Natural killer cell (primary cell): Measurements from ENCODE around the gene ENOX2. TPM values are rescaled to one million over a fixed set of nuclear protein-coding genes. Genes with fewer than 3 reads are reported as not detected.

Experiments
- ATAC-seq, 3 donors: fragments of 150-1000 bp in 2 of 3; fragments of 200-7000 bp in 1 of 3; cut with Tn5 transposase; 1 replicate in 1 of 3; 2 replicates in 2 of 3; pipeline ENCODE4 v1.10.0; 2021; ENCODE audit warnings: mild to moderate bottlenecking in 2 of 3, moderate library complexity in 2 of 3
- DNase-seq, 2 donors: peaks; one replicate each; pipeline versions ENCODE4 v3.0.0 to v3.0.0-alpha.2; 2013 to 2021; ENCODE audit warnings: mixed read lengths in 1 of 2
- H3K27ac ChIP-seq: one replicate; pipeline ENCODE4 v1.5.1; 2013; ENCODE audit warnings: mild to moderate bottlenecking, low read length
- H3K27me3 ChIP-seq: one replicate; pipeline ENCODE4 v1.6.1; 2013; ENCODE audit warnings: low read length; ENCODE audit not compliant: control insufficient read depth, insufficient read depth
- H3K36me3 ChIP-seq: one replicate; pipeline ENCODE4 v1.6.1; 2013; ENCODE audit warnings: low read length; ENCODE audit not compliant: control insufficient read depth, insufficient read depth
- H3K4me1 ChIP-seq: one replicate; pipeline ENCODE4 v1.6.1; 2013; ENCODE audit warnings: low read length; ENCODE audit not compliant: control insufficient read depth, insufficient read depth
- H3K4me3 ChIP-seq: one replicate; pipeline ENCODE4 v1.5.1; 2013; ENCODE audit warnings: low read length
- H3K9me3 ChIP-seq: one replicate; pipeline ENCODE4 v1.6.1; 2013; ENCODE audit warnings: low read length; ENCODE audit not compliant: control insufficient read depth, insufficient read depth
- H3K27ac Mint-ChIP-seq, 2 donors: one replicate each; pipeline ENCODE4 v1.8.0; 2022; ENCODE audit warnings: mild to moderate bottlenecking in 2 of 2, mixed read lengths in 2 of 2, moderate library complexity in 1 of 2
- H3K27me3 Mint-ChIP-seq, 2 donors: one replicate each; pipeline ENCODE4 v1.8.0; 2022; ENCODE audit warnings: low read depth in 2 of 2, mixed read lengths in 2 of 2
- H3K36me3 Mint-ChIP-seq: one replicate; pipeline ENCODE4 v1.8.0; 2022; ENCODE audit warnings: mixed read lengths
- H3K4me1 Mint-ChIP-seq, 2 donors: one replicate each; pipeline ENCODE4 v1.8.0; 2022; ENCODE audit warnings: mixed read lengths in 2 of 2
- H3K4me3 Mint-ChIP-seq: one replicate; pipeline ENCODE4 v1.8.0; 2022; ENCODE audit warnings: mild to moderate bottlenecking, moderate library complexity, mixed read lengths
- H3K9me3 Mint-ChIP-seq, 2 donors: one replicate each; pipeline ENCODE4 v1.8.0; 2022; ENCODE audit warnings: mixed read lengths in 2 of 2
- WGBS: methylation state at CpG from one replicate; pipeline ENCODE4 v1.1.7; 2013; ENCODE audit warnings: missing lambda C conversion rate; ENCODE audit not compliant: insufficient coverage; 5-methylcytosine and 5-hydroxymethylcytosine counted together
- intact Hi-C: fragments of 100-400 bp; cut with micrococcal nuclease; formaldehyde crosslinking; loops from one replicate; pipeline ENCODE4 v1.14.2; 2022
- total RNA-seq, 4 donors: library from RNA; stranded (reverse); fragments of 120-200 nt in 1 of 4; gene quantifications; one replicate each; pipeline versions ENCODE4 v1.2.3 to v1.2.4, GENCODE V29; 2013 to 2022
- TF ChIP-seq, protein P1 (sequence below): fragments of 200-600 bp; IDR thresholded peaks from one replicate; pipeline ENCODE4 v1.8.0; 2022; ENCODE audit warnings: antibody characterized with exemption

The ENOX2 gene
- total RNA-seq, 3 donors from 2014 or later (not counting 1 experiment from before 2014, with no cell fraction given), result 9.3 to 14.7 (median 13.3) TPM

DNA sequence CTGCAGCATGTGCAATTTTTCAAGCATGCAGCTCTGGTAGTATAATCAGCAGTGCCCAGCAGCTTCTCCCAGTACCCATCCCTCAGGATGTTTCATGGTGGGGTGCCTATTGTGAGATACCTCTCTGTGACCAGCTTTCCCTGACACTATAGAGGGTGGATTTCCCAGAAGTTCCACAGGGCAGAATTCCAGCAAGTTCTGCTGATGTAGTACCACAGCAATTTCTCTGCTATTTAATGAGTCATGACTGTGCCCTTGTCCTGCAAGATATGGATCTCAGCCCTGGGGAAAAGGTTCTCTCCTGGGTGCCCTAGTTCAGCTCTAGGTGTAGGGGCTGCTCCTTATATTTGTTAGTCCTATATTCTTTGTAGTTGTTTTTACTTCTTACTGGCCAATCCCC, 174.8 kb downstream of the ENOX2 start:
- H3K27ac ChIP-seq, result no peak overlapping the region
- no peaks in the 10 kb centered on the region for H3K4me1 ChIP-seq
- TF ChIP-seq, protein P1, sequence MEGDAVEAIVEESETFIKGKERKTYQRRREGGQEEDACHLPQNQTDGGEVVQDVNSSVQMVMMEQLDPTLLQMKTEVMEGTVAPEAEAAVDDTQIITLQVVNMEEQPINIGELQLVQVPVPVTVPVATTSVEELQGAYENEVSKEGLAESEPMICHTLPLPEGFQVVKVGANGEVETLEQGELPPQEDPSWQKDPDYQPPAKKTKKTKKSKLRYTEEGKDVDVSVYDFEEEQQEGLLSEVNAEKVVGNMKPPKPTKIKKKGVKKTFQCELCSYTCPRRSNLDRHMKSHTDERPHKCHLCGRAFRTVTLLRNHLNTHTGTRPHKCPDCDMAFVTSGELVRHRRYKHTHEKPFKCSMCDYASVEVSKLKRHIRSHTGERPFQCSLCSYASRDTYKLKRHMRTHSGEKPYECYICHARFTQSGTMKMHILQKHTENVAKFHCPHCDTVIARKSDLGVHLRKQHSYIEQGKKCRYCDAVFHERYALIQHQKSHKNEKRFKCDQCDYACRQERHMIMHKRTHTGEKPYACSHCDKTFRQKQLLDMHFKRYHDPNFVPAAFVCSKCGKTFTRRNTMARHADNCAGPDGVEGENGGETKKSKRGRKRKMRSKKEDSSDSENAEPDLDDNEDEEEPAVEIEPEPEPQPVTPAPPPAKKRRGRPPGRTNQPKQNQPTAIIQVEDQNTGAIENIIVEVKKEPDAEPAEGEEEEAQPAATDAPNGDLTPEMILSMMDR, result no peak
- Mint-ChIP-seq H3K27me3 (peaks cover 0 to 9% of the 10 kb centered on the region in 2 donors), H3K36me3 (peaks cover 10% of the 10 kb centered on the region), H3K4me3 (no peak overlapping the region), H3K27ac (no peak overlapping the region), H3K4me1 (no peaks in the 10 kb centered on the region), H3K9me3 (no peaks in the 10 kb centered on the region)
- ATAC-seq (no peak), DNase-seq (no peak)
- H3K36me3 ChIP-seq, result no peaks in the 10 kb centered on the region
- H3K27me3 ChIP-seq, result no peaks in the 10 kb centered on the region
- peaks cover 7% of the 10 kb centered on the region for H3K9me3 ChIP-seq
- intact Hi-C loops, result no loop called here
- no peak overlapping the region for H3K4me3 ChIP-seq

- Histone ChIP-seq H3K4me1 (no peaks in the 10 kb centered on the region), H3K27me3 (no peaks in the 10 kb centered on the region), H3K4me3 (no peak overlapping the region), H3K27ac (no peak overlapping the region), H3K9me3 (peaks cover 7% of the 10 kb centered on the region), H3K36me3 (no peaks in the 10 kb centered on the region)
- no peaks in the 10 kb centered on the region for H3K4me1 Mint-ChIP-seq
- DNase-seq (no peak), ATAC-seq (no peak)
- H3K27me3 Mint-ChIP-seq, result peaks cover 0 to 3% of the 10 kb centered on the region in 2 donors
- WGBS, result 83% methylated on average over 3 of the region's 3 CpGs
- no peak overlapping the region for H3K27ac Mint-ChIP-seq
- peaks cover 5% of the 10 kb centered on the region for H3K36me3 Mint-ChIP-seq
- no peaks in the 10 kb centered on the region for H3K9me3 Mint-ChIP-seq
- H3K4me3 Mint-ChIP-seq, result no peak overlapping the region
- TF ChIP-seq, protein P1, result no peak
- intact Hi-C loops, result no loop called here
These were observed 176.3 kb downstream of the ENOX2 start for GRCh38 chrX:130726661-130727060.

GRCh38 chrX:130725519-130725918, 177.5 kb downstream of the ENOX2 start:
- Histone ChIP-seq H3K36me3 (no peaks in the 10 kb centered on the region), H3K27me3 (no peaks in the 10 kb centered on the region), H3K4me1 (no peaks in the 10 kb centered on the region), H3K4me3 (no peak overlapping the region), H3K9me3 (peaks cover 7% of the 10 kb centered on the region), H3K27ac (no peak overlapping the region)
- peaks cover 0 to 5% of the 10 kb centered on the region in 2 donors for H3K4me1 Mint-ChIP-seq
- H3K36me3 Mint-ChIP-seq, result no peaks in the 10 kb centered on the region
- H3K9me3 Mint-ChIP-seq, result no peaks in the 10 kb centered on the region
- ATAC-seq (no peak), DNase-seq (no peak)
- WGBS, result 100% methylated on average over 1 of the region's 1 CpG
- TF ChIP-seq, protein P1, result no peak
- intact Hi-C loops, result no loop called here
- no peak overlapping the region for H3K4me3 Mint-ChIP-seq
- no peaks in the 10 kb centered on the region for H3K27me3 Mint-ChIP-seq
- H3K27ac Mint-ChIP-seq, result no peak overlapping the region

DNA sequence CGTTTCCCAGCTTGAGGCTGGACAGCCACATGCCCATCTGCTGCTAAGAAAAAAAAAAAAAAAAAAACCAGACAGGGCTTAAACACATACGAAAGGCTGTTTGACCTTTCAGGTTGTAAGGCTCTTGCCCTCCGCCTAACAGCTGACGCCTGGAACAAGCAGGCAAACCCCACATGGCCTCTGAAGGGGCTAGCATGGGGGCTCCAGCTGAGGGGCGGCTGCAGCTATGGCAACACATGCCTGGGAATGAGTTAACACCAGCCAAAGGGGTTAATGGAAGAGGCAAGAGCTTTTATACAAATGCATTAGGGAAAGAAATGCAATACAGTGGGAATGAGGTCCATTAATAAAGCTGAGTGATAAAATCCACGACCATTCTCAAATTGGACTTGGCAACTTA, 183.6 kb downstream of the ENOX2 start:
- no peak for DNase-seq
- Mint-ChIP-seq H3K27ac (no peak overlapping the region), H3K36me3 (no peaks in the 10 kb centered on the region), H3K4me3 (no peak overlapping the region), H3K9me3 (no peaks in the 10 kb centered on the region), H3K27me3 (no peaks in the 10 kb centered on the region), H3K4me1 (peaks cover 0 to 5% of the 10 kb centered on the region in 2 donors)
- ATAC-seq, result no peak
- H3K9me3 ChIP-seq, result no peaks in the 10 kb centered on the region
- H3K4me3 ChIP-seq, result no peak overlapping the region
- 95% methylated on average over 5 of the region's 6 CpGs for WGBS
- TF ChIP-seq, protein P1, result no peak
- intact Hi-C loops, result no loop called here
- no peaks in the 10 kb centered on the region for H3K36me3 ChIP-seq
- no peaks in the 10 kb centered on the region for H3K4me1 ChIP-seq
- no peaks in the 10 kb centered on the region for H3K27me3 ChIP-seq
- no peak overlapping the region for H3K27ac ChIP-seq
